Measurements from ENCODE around the gene TPM1.

Gene TPM1

GRCh38 chr15:63080634-63081250, 38.2 kb downstream of the TPM1 start:
- H3K4me3 ChIP-seq (ENCODE audit: low read length), result no peak overlapping the region
- H3K27me3 ChIP-seq (ENCODE audit: insufficient read depth, low read length), result no peaks in the 10 kb centered on the region
- H3K36me3 ChIP-seq (ENCODE audit: insufficient read depth, low read depth, low read length), result no peaks in the 10 kb centered on the region
- no peak overlapping the region for H3K9ac ChIP-seq (ENCODE audit: low read depth, low read length)
- no peaks in the 10 kb centered on the region for H3K9me3 ChIP-seq (ENCODE audit: insufficient read depth, low read depth, low read length)
- peaks cover 58% of the 10 kb centered on the region for H3K4me1 ChIP-seq (ENCODE audit: insufficient read depth, low read length)
- peak overlapping the region; percentile 0 for H3K27ac ChIP-seq (ENCODE audit: low read length)

- no peak overlapping the region; the same call in 1 of the 2 replicates for H3K4me3 ChIP-seq (ENCODE audit: low read length)
- H3K27me3 ChIP-seq (ENCODE audit: insufficient read depth, low read length), result no peaks in the 10 kb centered on the region
- H3K9ac ChIP-seq (ENCODE audit: low read depth, low read length), result peak overlapping the region; percentile 77
- no peaks in the 10 kb centered on the region for H3K9me3 ChIP-seq (ENCODE audit: insufficient read depth, low read depth, low read length)
- peak overlapping the region; percentile 64 for H3K27ac ChIP-seq (ENCODE audit: low read length)
- no peaks in the 10 kb centered on the region for H3K36me3 ChIP-seq (ENCODE audit: insufficient read depth, low read depth, low read length)
- peaks cover 53% of the 10 kb centered on the region for H3K4me1 ChIP-seq (ENCODE audit: insufficient read depth, low read length)
These were observed 39.8 kb downstream of the TPM1 start for GRCh38 chr15:63082366-63082765.

DNA sequence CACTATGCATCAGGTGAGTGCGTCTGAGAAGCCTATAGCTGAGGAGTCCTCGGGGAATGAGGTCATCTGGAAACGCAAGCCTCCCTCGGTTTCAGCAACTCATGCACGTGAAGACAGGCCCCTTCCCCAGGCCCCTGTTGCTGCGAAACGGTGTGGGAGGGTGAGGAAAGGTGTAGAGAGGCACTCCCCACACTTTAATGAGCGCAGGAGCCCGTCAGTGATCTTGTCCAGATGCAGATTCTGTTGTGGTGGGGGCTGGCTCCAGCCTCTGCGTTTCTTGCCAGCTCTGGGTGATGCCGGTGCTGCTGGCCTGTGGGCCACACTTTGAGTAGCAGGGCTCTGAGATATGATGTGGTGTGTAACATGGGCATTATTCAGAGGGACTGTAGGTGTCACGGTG, 40.5 kb downstream of the TPM1 start:
- Histone ChIP-seq H3K27ac (ENCODE audit: low read length) (peak overlapping the region; percentile 37), H3K4me1 (ENCODE audit: insufficient read depth, low read length) (peaks cover 48% of the 10 kb centered on the region), H3K4me3 (ENCODE audit: low read length) (no peak overlapping the region), H3K27me3 (ENCODE audit: insufficient read depth, low read length) (no peaks in the 10 kb centered on the region), H3K9me3 (ENCODE audit: insufficient read depth, low read depth, low read length) (no peaks in the 10 kb centered on the region), H3K9ac (ENCODE audit: low read depth, low read length) (peak overlapping the region; percentile 62), H3K36me3 (ENCODE audit: insufficient read depth, low read depth, low read length) (no peaks in the 10 kb centered on the region)

GRCh38 chr15:63083541-63083940, 41.0 kb downstream of the TPM1 start:
- no peaks in the 10 kb centered on the region for H3K27me3 ChIP-seq (ENCODE audit: insufficient read depth, low read length)
- H3K9me3 ChIP-seq (ENCODE audit: insufficient read depth, low read depth, low read length), result no peaks in the 10 kb centered on the region
- peak overlapping the region; percentile 37 for H3K27ac ChIP-seq (ENCODE audit: low read length)
- peaks cover 45% of the 10 kb centered on the region for H3K4me1 ChIP-seq (ENCODE audit: insufficient read depth, low read length)
- peak overlapping the region; percentile 62 for H3K9ac ChIP-seq (ENCODE audit: low read depth, low read length)
- H3K4me3 ChIP-seq (ENCODE audit: low read length), result no peak overlapping the region
- H3K36me3 ChIP-seq (ENCODE audit: insufficient read depth, low read depth, low read length), result no peaks in the 10 kb centered on the region

DNA sequence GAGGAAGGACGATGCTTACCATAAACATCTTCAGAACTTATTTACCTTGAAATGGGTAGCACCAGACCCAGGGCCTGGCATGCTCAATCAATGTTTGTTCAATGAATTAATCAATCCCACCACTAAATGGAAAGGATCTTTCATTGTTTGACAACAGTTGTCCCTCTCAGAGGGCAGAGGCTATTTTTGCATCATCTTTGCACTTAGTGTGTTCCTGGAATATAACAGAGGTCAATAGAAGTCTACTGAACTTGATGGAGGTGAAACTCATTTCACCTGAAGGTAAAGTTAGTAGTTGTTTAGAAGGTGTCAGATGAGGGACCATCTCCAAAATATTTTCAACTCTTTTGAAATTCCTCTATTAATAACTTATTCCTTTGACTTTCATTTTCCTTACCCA, 42.3 kb downstream of the TPM1 start:
- Histone ChIP-seq H3K9me3 (ENCODE audit: insufficient read depth, low read depth, low read length) (no peaks in the 10 kb centered on the region), H3K4me1 (ENCODE audit: insufficient read depth, low read length) (peaks cover 55% of the 10 kb centered on the region), H3K4me3 (ENCODE audit: low read length) (no peak overlapping the region), H3K36me3 (ENCODE audit: insufficient read depth, low read depth, low read length) (no peaks in the 10 kb centered on the region), H3K9ac (ENCODE audit: low read depth, low read length) (no peak overlapping the region), H3K27ac (ENCODE audit: low read length) (no peak overlapping the region), H3K27me3 (ENCODE audit: insufficient read depth, low read length) (no peaks in the 10 kb centered on the region)

- Histone ChIP-seq H3K9ac (ENCODE audit: low read depth, low read length) (no peak overlapping the region), H3K27ac (ENCODE audit: low read length) (no peak overlapping the region), H3K9me3 (ENCODE audit: insufficient read depth, low read depth, low read length) (no peaks in the 10 kb centered on the region), H3K27me3 (ENCODE audit: insufficient read depth, low read length) (no peaks in the 10 kb centered on the region), H3K4me1 (ENCODE audit: insufficient read depth, low read length) (peaks cover 59% of the 10 kb centered on the region), H3K36me3 (ENCODE audit: insufficient read depth, low read depth, low read length) (no peaks in the 10 kb centered on the region), H3K4me3 (ENCODE audit: low read length) (no peak overlapping the region)
These were observed 42.7 kb downstream of the TPM1 start for GRCh38 chr15:63085289-63085688.

- no peak overlapping the region for H3K27ac ChIP-seq (ENCODE audit: low read length)
- H3K4me1 ChIP-seq (ENCODE audit: insufficient read depth, low read length), result peaks cover 53% of the 10 kb centered on the region
- no peak overlapping the region for H3K4me3 ChIP-seq (ENCODE audit: low read length)
- peak overlapping the region; percentile 14; the same call in 1 of the 2 replicates for H3K9ac ChIP-seq (ENCODE audit: low read depth, low read length)
- H3K36me3 ChIP-seq (ENCODE audit: insufficient read depth, low read depth, low read length), result no peaks in the 10 kb centered on the region
- no peaks in the 10 kb centered on the region for H3K27me3 ChIP-seq (ENCODE audit: insufficient read depth, low read length)
- no peaks in the 10 kb centered on the region for H3K9me3 ChIP-seq (ENCODE audit: insufficient read depth, low read depth, low read length)
These were observed 43.7 kb downstream of the TPM1 start for GRCh38 chr15:63086271-63086670.

GRCh38 chr15:63086947-63087346, 44.4 kb downstream of the TPM1 start:
- Histone ChIP-seq H3K9me3 (ENCODE audit: insufficient read depth, low read depth, low read length) (no peaks in the 10 kb centered on the region), H3K36me3 (ENCODE audit: insufficient read depth, low read depth, low read length) (no peaks in the 10 kb centered on the region), H3K4me3 (ENCODE audit: low read length) (no peak overlapping the region), H3K9ac (ENCODE audit: low read depth, low read length) (peak overlapping the region; percentile 14; the same call in 1 of the 2 replicates), H3K27ac (ENCODE audit: low read length) (no peak overlapping the region), H3K4me1 (ENCODE audit: insufficient read depth, low read length) (peaks cover 50% of the 10 kb centered on the region), H3K27me3 (ENCODE audit: insufficient read depth, low read length) (no peaks in the 10 kb centered on the region)

DNA sequence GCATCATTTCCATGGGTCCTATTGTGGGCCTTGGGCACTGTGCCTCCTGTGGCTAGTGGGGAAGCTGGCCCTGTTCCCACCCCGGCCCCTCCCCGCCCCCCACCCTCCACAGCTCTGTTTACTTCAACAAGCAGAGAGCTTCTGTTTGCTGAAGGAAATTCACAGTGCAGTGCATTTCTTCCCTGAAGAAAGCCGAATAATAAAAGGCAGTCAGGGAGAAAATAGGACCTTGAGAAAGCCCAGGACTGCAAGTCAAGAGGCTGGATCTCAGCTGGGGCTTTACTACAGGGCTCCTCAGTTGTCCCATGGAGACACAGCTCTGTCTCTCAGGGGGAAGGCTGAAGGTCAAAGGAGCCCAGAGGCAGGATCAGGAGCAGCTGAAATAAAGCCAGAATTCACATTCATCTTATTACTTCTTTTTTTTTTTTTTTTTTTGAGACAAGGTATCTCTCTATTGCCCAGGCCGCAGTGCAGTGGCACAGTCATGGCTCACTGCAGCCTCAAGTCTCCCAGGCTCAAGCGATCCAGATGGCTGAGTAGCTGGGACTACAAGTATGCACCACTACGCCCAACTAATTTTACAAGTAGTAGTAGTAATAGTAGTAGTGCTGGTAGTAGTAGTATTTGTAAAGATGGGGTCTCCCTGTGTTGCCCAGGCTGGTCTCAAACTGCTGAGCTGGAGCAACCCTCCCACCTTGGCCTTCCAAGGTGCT, 46.1 kb downstream of the TPM1 start:
- Histone ChIP-seq H3K27ac (ENCODE audit: low read length) (no peak overlapping the region), H3K9me3 (ENCODE audit: insufficient read depth, low read depth, low read length) (no peaks in the 10 kb centered on the region), H3K27me3 (ENCODE audit: insufficient read depth, low read length) (no peaks in the 10 kb centered on the region), H3K9ac (ENCODE audit: low read depth, low read length) (peak overlapping the region; percentile 49; the same call in 1 of the 2 replicates), H3K36me3 (ENCODE audit: insufficient read depth, low read depth, low read length) (no peaks in the 10 kb centered on the region), H3K4me3 (ENCODE audit: low read length) (no peak overlapping the region), H3K4me1 (ENCODE audit: insufficient read depth, low read length) (peaks cover 33% of the 10 kb centered on the region)

DNA sequence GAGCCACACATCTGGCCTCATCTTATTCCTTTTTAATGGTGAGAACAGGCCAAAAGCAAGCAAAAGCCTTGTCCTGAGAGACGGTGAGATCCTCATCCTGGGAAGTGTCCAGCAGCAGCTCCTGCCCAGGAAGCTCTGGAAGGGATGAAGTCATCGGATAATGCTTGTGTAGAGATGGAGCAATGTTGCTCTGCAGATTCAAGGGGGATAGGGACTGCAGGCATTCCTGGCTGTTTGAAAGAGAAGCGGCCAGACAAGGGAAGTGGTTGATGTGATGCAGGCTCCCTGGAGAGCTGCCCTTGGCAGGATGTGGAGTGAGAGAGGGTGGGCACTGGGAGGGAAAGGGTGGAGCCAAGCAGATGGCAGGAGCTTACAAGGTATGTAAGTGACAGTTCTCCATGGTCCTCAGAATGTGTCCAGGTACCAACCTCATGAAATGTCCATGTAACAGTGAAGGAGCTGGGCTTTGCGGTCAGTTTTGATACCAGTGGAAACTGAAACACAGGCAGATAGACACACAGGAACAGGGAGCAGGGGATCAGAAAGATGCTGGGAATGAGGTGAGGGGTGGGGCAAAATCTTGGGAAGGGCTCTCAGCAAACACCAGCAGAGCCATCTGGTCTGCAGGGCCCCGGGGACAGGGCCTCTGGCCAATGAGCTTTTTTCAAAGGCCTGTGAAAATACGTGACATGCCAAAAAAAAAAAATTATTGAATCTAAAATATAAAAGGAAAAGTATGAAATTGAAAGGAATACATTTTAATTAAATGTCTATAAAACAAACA, 46.9 kb downstream of the TPM1 start:
- H3K9ac ChIP-seq (ENCODE audit: low read depth, low read length), result peak overlapping the region; percentile 49; the same call in 1 of the 2 replicates
- no peaks in the 10 kb centered on the region for H3K9me3 ChIP-seq (ENCODE audit: insufficient read depth, low read depth, low read length)
- H3K27ac ChIP-seq (ENCODE audit: low read length), result no peak overlapping the region
- no peaks in the 10 kb centered on the region for H3K36me3 ChIP-seq (ENCODE audit: insufficient read depth, low read depth, low read length)
- H3K27me3 ChIP-seq (ENCODE audit: insufficient read depth, low read length), result no peaks in the 10 kb centered on the region
- H3K4me3 ChIP-seq (ENCODE audit: low read length), result no peak overlapping the region
- H3K4me1 ChIP-seq (ENCODE audit: insufficient read depth, low read length), result peaks cover 31% of the 10 kb centered on the region

DNA sequence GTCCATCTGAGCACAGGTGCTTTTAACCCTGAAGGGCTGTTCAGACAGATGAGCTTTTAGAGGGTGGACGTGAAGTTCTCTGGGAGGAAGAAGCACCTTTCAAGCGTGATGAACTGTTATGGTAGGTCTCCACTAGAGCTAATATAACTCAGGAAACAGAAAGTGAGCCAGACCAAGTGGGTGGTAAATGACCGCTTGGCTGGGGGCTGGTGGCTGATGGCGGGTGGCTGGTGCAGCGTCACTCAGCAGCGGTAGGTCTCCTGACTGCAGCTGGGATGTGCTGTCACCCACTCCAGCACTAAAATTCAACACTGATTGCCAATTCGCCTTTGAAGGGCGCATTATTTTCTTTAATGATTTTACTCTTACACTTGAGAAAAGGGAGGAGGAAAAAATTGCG, 47.9 kb downstream of the TPM1 start:
- no peaks in the 10 kb centered on the region for H3K9me3 ChIP-seq (ENCODE audit: insufficient read depth, low read depth, low read length)
- H3K27me3 ChIP-seq (ENCODE audit: insufficient read depth, low read length), result no peaks in the 10 kb centered on the region
- H3K9ac ChIP-seq (ENCODE audit: low read depth, low read length), result 0 out of 2 replicates have a peak overlapping the region, but pooled peaks have one; percentile 13
- H3K4me1 ChIP-seq (ENCODE audit: insufficient read depth, low read length), result peaks cover 31% of the 10 kb centered on the region
- no peak overlapping the region for H3K27ac ChIP-seq (ENCODE audit: low read length)
- H3K36me3 ChIP-seq (ENCODE audit: insufficient read depth, low read depth, low read length), result no peaks in the 10 kb centered on the region
- no peak overlapping the region for H3K4me3 ChIP-seq (ENCODE audit: low read length)

Measured in iPS-20b (cell line).